IMR-90 (cell line): ENCODE measurements around the gene PTGR1. TPM values are rescaled to one million over a fixed set of nuclear protein-coding genes. Genes with fewer than 3 reads are reported as not detected.

ENCODE experiments used
- ATAC-seq: fragments of 200-7000 bp; cut with Tn5 transposase; 2 replicates; pipeline ENCODE4 v1.9.1; 2020; ENCODE audit warnings: low read depth, mild to moderate bottlenecking, moderate library complexity
- BruUV-seq: library from RNA; stranded (reverse); fragments of 400-500 nt; replicated peaks from 2 replicates; lab custom pipeline; 2021; lab: Mats Ljungman, UMichigan
- CTCF ChIA-PET: fragments of 300-600 bp; formaldehyde crosslinking; extraction: SDS; loops from one replicate; lab custom pipeline; 2021; ENCODE audit warnings: antibody characterized with exemption; lab: Yijun Ruan, JAX
- POLR2A ChIA-PET: fragments of 300-600 bp; sonication (Branson Sonifier 250); formaldehyde crosslinking; loops from one replicate; lab custom pipeline; 2022; ENCODE audit warnings: antibody characterized with exemption; ENCODE audit not compliant: unreplicated experiment; lab: Charles Lee
- DNase-seq: peaks from one replicate; pipeline ENCODE4 v3.0.0; 2013
- H2AFZ ChIP-seq: replicated peaks from 2 replicates; pipeline ENCODE3; 2013; ENCODE audit warnings: low read length, mild to moderate bottlenecking; ENCODE audit not compliant: poor library complexity
- H2AK5ac ChIP-seq: 2 replicates; pipeline ENCODE4 v1.6.1; 2013; ENCODE audit warnings: low read depth, low read length, inconsistent platforms
- H2AK9ac ChIP-seq: replicated peaks from 2 replicates; pipeline ENCODE3; 2013; ENCODE audit warnings: mild to moderate bottlenecking, low read depth, low read length, moderate library complexity; ENCODE audit not compliant: poor library complexity
- H2BK120ac ChIP-seq: 2 replicates; pipeline ENCODE4 v1.6.1; 2013; ENCODE audit warnings: low read depth, low read length, inconsistent platforms
- H2BK15ac ChIP-seq: 3 replicates; pipeline ENCODE4 v1.6.1; 2013; ENCODE audit warnings: low read depth, low read length, inconsistent platforms
- H2BK20ac ChIP-seq: 2 replicates; pipeline ENCODE4 v1.6.1; 2013; ENCODE audit warnings: low read depth, mild to moderate bottlenecking, inconsistent platforms, low read length, moderate library complexity
- H2BK5ac ChIP-seq: 2 replicates; pipeline ENCODE4 v1.6.1; 2013; ENCODE audit warnings: mild to moderate bottlenecking, low read depth, low read length, inconsistent platforms; ENCODE audit not compliant: poor library complexity, severe bottlenecking
- H3K14ac ChIP-seq: replicated peaks from 2 replicates; pipeline ENCODE4 v1.6.1; 2013; ENCODE audit warnings: low read depth, low read length, inconsistent platforms
- H3K18ac ChIP-seq: 2 replicates; pipeline ENCODE4 v1.6.1; 2013; ENCODE audit warnings: low read depth, low read length, control low read depth
- H3K23ac ChIP-seq: 2 replicates; pipeline ENCODE4 v1.6.1; 2013; ENCODE audit warnings: low read depth, low read length, inconsistent platforms
- H3K27ac ChIP-seq: 2 replicates; pipeline ENCODE4 v1.5.1; 2013; ENCODE audit warnings: mild to moderate bottlenecking, control low read depth, low read length; ENCODE audit not compliant: insufficient read depth
- H3K27me3 ChIP-seq: 2 replicates; pipeline ENCODE4 v1.6.1; 2013; ENCODE audit warnings: low read length; ENCODE audit not compliant: control insufficient read depth, insufficient read depth
- H3K36me3 ChIP-seq: 2 replicates; pipeline ENCODE4 v1.6.1; 2013; ENCODE audit warnings: low read length, mixed read lengths; ENCODE audit not compliant: control insufficient read depth, insufficient read depth
- H3K4ac ChIP-seq: 2 replicates; pipeline ENCODE4 v1.6.1; 2013; ENCODE audit warnings: low read depth, low read length, inconsistent platforms
- H3K4me1 ChIP-seq: 2 replicates; pipeline ENCODE4 v1.6.1; 2013; ENCODE audit warnings: low read length, mixed read lengths; ENCODE audit not compliant: control insufficient read depth, insufficient read depth
- H3K4me2 ChIP-seq: 2 replicates; pipeline ENCODE4 v1.6.1; 2013; ENCODE audit warnings: low read depth, mild to moderate bottlenecking, control low read depth, low read length, moderate library complexity
- H3K4me3 ChIP-seq: 2 replicates; pipeline ENCODE4 v1.5.1; 2013; ENCODE audit warnings: low read depth, mild to moderate bottlenecking, control low read depth, low read length, moderate library complexity; ENCODE audit not compliant: insufficient read depth
- H3K56ac ChIP-seq: 2 replicates; pipeline ENCODE4 v1.6.1; 2013; ENCODE audit warnings: low read length, inconsistent platforms; ENCODE audit not compliant: insufficient read depth; ENCODE audit errors: extremely low read depth
- H3K79me1 ChIP-seq, 2 experiments: 2 replicates each; pipeline ENCODE4 v1.6.1; 2013; ENCODE audit warnings: low read length in 2 of 2, inconsistent platforms in 1 of 2, low read depth in 1 of 2
- H3K9ac ChIP-seq: 2 replicates; pipeline ENCODE4 v1.6.1; 2013; ENCODE audit warnings: low read depth, low read length, control low read depth
- H3K9me1 ChIP-seq: 2 replicates; pipeline ENCODE4 v1.6.1; 2013; ENCODE audit warnings: low read length, inconsistent platforms; ENCODE audit not compliant: insufficient read depth
- H3K9me3 ChIP-seq: 2 replicates; pipeline ENCODE4 v1.6.1; 2013; ENCODE audit warnings: low read length; ENCODE audit not compliant: control insufficient read depth, insufficient read depth
- H4K20me1 ChIP-seq: 2 replicates; pipeline ENCODE4 v1.6.1; 2013; ENCODE audit warnings: low read length, inconsistent platforms; ENCODE audit not compliant: insufficient read depth
- H4K5ac ChIP-seq: 2 replicates; pipeline ENCODE4 v1.6.1; 2013; ENCODE audit warnings: mild to moderate bottlenecking, low read depth, low read length, control low read depth
- H4K8ac ChIP-seq, 2 experiments: 2 replicates each; pipeline ENCODE4 v1.6.1; 2013; ENCODE audit warnings: low read depth in 2 of 2, low read length in 2 of 2, control low read depth in 1 of 2, inconsistent platforms in 1 of 2
- H4K91ac ChIP-seq: 2 replicates; pipeline ENCODE4 v1.6.1; 2013; ENCODE audit warnings: low read depth, low read length, inconsistent platforms; ENCODE audit not compliant: insufficient read depth
- BHLHE40 ChIP-seq: fragments of 150-350 bp; IDR thresholded peaks from 2 replicates; pipeline ENCODE4 v1.6.1; 2016; ENCODE audit warnings: mild to moderate bottlenecking, low read depth, low read length
- MAFK ChIP-seq: IDR thresholded peaks from 2 replicates; pipeline ENCODE4 v1.6.1; 2012; ENCODE audit warnings: low read depth, low read length, improper control_type of control experiment
- MXI1 ChIP-seq: IDR thresholded peaks from 2 replicates; pipeline ENCODE4 v1.6.1; 2012; ENCODE audit warnings: low read depth, mild to moderate bottlenecking, low read length, moderate library complexity, borderline replicate concordance
- NFE2L2 ChIP-seq: fragments of 150-350 bp; IDR thresholded peaks from 2 replicates; pipeline ENCODE4 v1.6.1; 2016; ENCODE audit warnings: low read depth, mild to moderate bottlenecking, low read length
- RFX5 ChIP-seq: IDR thresholded peaks from 2 replicates; pipeline ENCODE4 v1.8.0; 2012; ENCODE audit warnings: low read depth, mild to moderate bottlenecking, low read length, moderate library complexity
- SMC3 ChIP-seq: fragments of 150-350 bp; IDR thresholded peaks from 2 replicates; pipeline ENCODE4 v1.6.1; 2016; ENCODE audit warnings: low read depth, mild to moderate bottlenecking, antibody characterized with exemption, low read length, moderate library complexity
- WGBS, 2 experiments: methylation state at CpG; one replicate each; pipeline versions ENCODE4 v1.1.5 to v1.1.7; 2013; ENCODE audit warnings: missing lambda C conversion rate in 2 of 2; ENCODE audit not compliant: insufficient read length in 1 of 2; ENCODE audit errors: extremely low coverage in 2 of 2; 5-methylcytosine and 5-hydroxymethylcytosine counted together
- dilution Hi-C: fragments of 300-500 bp; cut with HindIII; formaldehyde crosslinking; loops from one replicate; pipeline ENCODE4 v1.14.3; 2018; ENCODE audit warnings: low sequenced_read_pairs; ENCODE audit not compliant: unreplicated experiment
- in situ Hi-C: fragments of 300-500 bp; cut with MboI; formaldehyde crosslinking; loops from 3 replicates; pipeline ENCODE4 v1.14.3; 2019; ENCODE audit warnings: low sequenced_read_pairs, inconsistent platforms, mixed read lengths
- intact Hi-C: fragments of 100-400 bp; cut with micrococcal nuclease; formaldehyde crosslinking; loops from 2 replicates; pipeline ENCODE4 v1.10.0; 2022
- polyA plus RNA-seq, 3 experiments: library from polyadenylated mRNA; depleted of rRNA; stranded (reverse); fragments of >200 nt; gene quantifications; 2 replicates each; pipeline ENCODE4 v1.2.3, GENCODE V29; 2012; ENCODE audit warnings: low replicate concordance in 1 of 3
- total RNA-seq: library from RNA; depleted of rRNA; stranded (reverse); fragments of >200 nt; gene quantifications from 2 replicates; pipeline ENCODE4 v1.2.3, GENCODE V29; 2012
- TF ChIP-seq, protein P1 (sequence below): fragments of 150-350 bp; IDR thresholded peaks from 2 replicates; pipeline ENCODE4 v1.6.1; 2017; ENCODE audit warnings: mild to moderate bottlenecking, antibody characterized with exemption, low read length, low read depth

The PTGR1 gene
- total and polyA plus RNA-seq, 2 of the 4 experiments (the other 2 are of a cell fraction): 45.9 to 72.7 TPM

GRCh38 chr9:111529787-111530186 lies 69.7 kb downstream of the PTGR1 start:
- no peak overlapping the region for H3K27ac ChIP-seq
- no CpG with 5 or more reads among the region's 2 CpGs for WGBS, 2 experiments
- H2AFZ ChIP-seq: no peak overlapping the region
- H3K18ac ChIP-seq: no peak overlapping the region
- H2AK5ac ChIP-seq: no peak overlapping the region
- DNase-seq (no peak), ATAC-seq (no peak)
- no peaks in the 10 kb centered on the region for H3K27me3 ChIP-seq
- peaks cover 4% of the 10 kb centered on the region for H3K4me1 ChIP-seq
- no peak overlapping the region for H3K4me2 ChIP-seq
- H4K8ac ChIP-seq: no peak overlapping the region
- H3K79me1 ChIP-seq: peaks cover 0 to 6% of the 10 kb centered on the region in 2 experiments; a peak in 1 of 4 replicates
- peaks cover 9% of the 10 kb centered on the region for H3K9me3 ChIP-seq
- H4K5ac ChIP-seq: no peak overlapping the region
- H2BK120ac ChIP-seq: no peak overlapping the region
- H3K56ac ChIP-seq: no peak overlapping the region
- no peak overlapping the region for H3K4me3 ChIP-seq
- ChIA-PET POLR2A (interaction anchor here (0.6 kb wide), 1 partner anchor 59 kb away, joined by 3 read pairs; no protein-coding TSS in a partner anchor), CTCF (interaction anchor here (1.4 kb wide), 1 partner anchor 13 kb away, joined by 3 read pairs; no protein-coding TSS in a partner anchor)
- H3K36me3 ChIP-seq: no peaks in the 10 kb centered on the region
- H3K9ac ChIP-seq: no peak overlapping the region
- H2BK15ac ChIP-seq: no peak overlapping the region
- BruUV-seq: no TSS peak
- no peaks in the 10 kb centered on the region for H4K20me1 ChIP-seq
- in situ Hi-C loops: no loop called here
- no peak overlapping the region for H2BK20ac ChIP-seq
- dilution Hi-C loops: no loop called here
- H3K4ac ChIP-seq: no peak overlapping the region
- no peak overlapping the region for H2BK5ac ChIP-seq
- no peak overlapping the region for H2AK9ac ChIP-seq
- intact Hi-C loops: no loop called here
- no peak overlapping the region for H4K91ac ChIP-seq
- H3K23ac ChIP-seq: no peak overlapping the region
- no peaks in the 10 kb centered on the region for H3K9me1 ChIP-seq
- no peak for TF ChIP-seq SMC3
- no peak for TF ChIP-seq BHLHE40
- TF ChIP-seq MXI1: no peak
- TF ChIP-seq NFE2L2: no peak
- no peak for TF ChIP-seq MAFK
- TF ChIP-seq RFX5: no peak
- TF ChIP-seq, protein P1, sequence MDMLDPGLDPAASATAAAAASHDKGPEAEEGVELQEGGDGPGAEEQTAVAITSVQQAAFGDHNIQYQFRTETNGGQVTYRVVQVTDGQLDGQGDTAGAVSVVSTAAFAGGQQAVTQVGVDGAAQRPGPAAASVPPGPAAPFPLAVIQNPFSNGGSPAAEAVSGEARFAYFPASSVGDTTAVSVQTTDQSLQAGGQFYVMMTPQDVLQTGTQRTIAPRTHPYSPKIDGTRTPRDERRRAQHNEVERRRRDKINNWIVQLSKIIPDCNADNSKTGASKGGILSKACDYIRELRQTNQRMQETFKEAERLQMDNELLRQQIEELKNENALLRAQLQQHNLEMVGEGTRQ: no peak
- no peak overlapping the region for H3K14ac ChIP-seq
